PFSK-1 (cell line): ENCODE measurements around the gene JMJD4.

ENCODE experiments used
- FOXP2 ChIP-seq: optimal IDR thresholded peaks from 2 replicates; pipeline ENCODE3; 2011; ENCODE audit warnings: borderline replicate concordance, control low read depth, inconsistent platforms; ENCODE audit not compliant: insufficient read depth; ENCODE audit errors: extremely low read length, extremely low read depth
- POLR2AphosphoS5 ChIP-seq: IDR thresholded peaks from 2 replicates; pipeline ENCODE4 v1.6.1; 2012; ENCODE audit warnings: low read depth, mild to moderate bottlenecking, control low read depth, low read length, moderate library complexity
- SIN3A ChIP-seq: IDR thresholded peaks from 2 replicates; pipeline ENCODE4 v1.6.1; 2012; ENCODE audit warnings: mild to moderate bottlenecking, low read length, moderate library complexity, borderline replicate concordance; ENCODE audit not compliant: insufficient read depth
- TAF1 ChIP-seq: IDR thresholded peaks from 2 replicates; pipeline ENCODE4 v1.6.1; 2012; ENCODE audit warnings: low read length, control low read depth, borderline replicate concordance; ENCODE audit not compliant: insufficient read depth

DNA sequence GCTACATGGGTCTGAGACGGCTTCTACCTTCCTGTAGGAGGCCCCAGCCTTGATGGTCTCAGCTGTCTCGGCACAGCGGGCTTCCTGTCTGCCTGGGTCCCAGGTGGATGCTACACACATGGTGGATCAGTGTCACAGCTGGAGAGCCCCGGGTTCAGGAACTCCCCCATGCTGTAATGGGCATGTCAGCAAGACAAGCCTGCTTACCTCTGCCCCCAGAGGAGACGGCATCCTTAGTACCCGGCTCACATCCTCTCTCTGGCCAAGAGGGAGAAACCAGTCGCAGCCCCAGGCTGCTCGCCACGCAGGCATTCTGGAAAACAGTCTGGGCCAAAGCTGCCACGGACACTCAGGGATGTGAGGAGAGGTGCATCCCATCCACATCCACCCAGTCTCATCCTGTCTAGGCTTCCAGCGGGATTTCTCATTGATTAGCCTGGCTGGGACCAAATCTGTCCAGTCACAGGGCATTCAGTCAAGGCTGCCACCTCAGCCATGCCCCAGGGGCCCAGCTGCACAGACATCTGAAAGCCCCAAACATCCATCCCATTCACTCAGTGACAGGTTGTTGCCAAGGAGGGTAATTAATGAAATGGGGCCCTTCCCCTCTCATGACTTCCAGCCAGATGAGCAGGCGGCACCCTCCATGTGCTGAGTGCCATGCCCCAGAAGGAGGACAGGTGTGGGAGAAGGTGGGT, 10.6 kb upstream of the JMJD4 start:
- TF ChIP-seq TAF1 (no peak), SIN3A (no peak), FOXP2 (no peak), POLR2AphosphoS5 (no peak)
